Neuronal stem cell (in vitro differentiated cells): ENCODE measurements around the gene NFIB.

Experiments used
- DNase-seq: peaks from one replicate; pipeline ENCODE4 v3.0.0-alpha.2; 2013; ENCODE audit warnings: low spot score
- H2AFZ ChIP-seq: one replicate; pipeline ENCODE4 v1.6.1; 2013; ENCODE audit warnings: mild to moderate bottlenecking, low read length, inconsistent platforms
- H2AK5ac ChIP-seq: 2 replicates; pipeline ENCODE4 v1.6.1; 2013; ENCODE audit warnings: low read depth, mild to moderate bottlenecking, inconsistent platforms, low read length, moderate library complexity, mixed read lengths
- H2BK120ac ChIP-seq: 2 replicates; pipeline ENCODE4 v1.6.1; 2013; ENCODE audit warnings: low read depth, mild to moderate bottlenecking, inconsistent platforms, low read length, moderate library complexity, mixed read lengths
- H2BK12ac ChIP-seq: one replicate; pipeline ENCODE4 v1.6.1; 2013; ENCODE audit warnings: low read length, inconsistent platforms
- H2BK15ac ChIP-seq: 2 replicates; pipeline ENCODE4 v1.6.1; 2013; ENCODE audit warnings: mild to moderate bottlenecking, low read length, inconsistent platforms, mixed read lengths
- H2BK5ac ChIP-seq: one replicate; pipeline ENCODE4 v1.6.1; 2013; ENCODE audit warnings: inconsistent platforms, mild to moderate bottlenecking, low read length, moderate library complexity
- H3K14ac ChIP-seq: one replicate; pipeline ENCODE4 v1.6.1; 2013; ENCODE audit warnings: low read length, inconsistent platforms
- H3K18ac ChIP-seq: 2 replicates; pipeline ENCODE4 v1.6.1; 2013; ENCODE audit warnings: low read length, inconsistent platforms
- H3K23ac ChIP-seq: 2 replicates; pipeline ENCODE4 v1.6.1; 2013; ENCODE audit warnings: low read depth, mild to moderate bottlenecking, mixed read lengths, low read length, inconsistent platforms; ENCODE audit not compliant: poor library complexity
- H3K27ac ChIP-seq: replicated peaks from 3 replicates; pipeline ENCODE4 v1.5.1; 2013; ENCODE audit warnings: low read length, inconsistent platforms
- H3K27me3 ChIP-seq, 3 experiments: 2 replicates each; pipeline ENCODE4 v1.6.1; 2013; ENCODE audit warnings: low read length in 3 of 3, mild to moderate bottlenecking in 2 of 3, inconsistent platforms in 1 of 3, low read depth in 1 of 3, mixed read lengths in 1 of 3, moderate library complexity in 1 of 3; ENCODE audit not compliant: control insufficient read depth in 3 of 3, insufficient read depth in 3 of 3
- H3K36me3 ChIP-seq, 2 donors: replicated peaks in 1 of 2; 2 replicates each; pipeline ENCODE4 v1.6.1; 2013; ENCODE audit warnings: low read length in 2 of 2; ENCODE audit not compliant: control insufficient read depth in 2 of 2, insufficient read depth in 2 of 2
- H3K4ac ChIP-seq: 2 replicates; pipeline ENCODE4 v1.6.1; 2013; ENCODE audit warnings: inconsistent platforms, mild to moderate bottlenecking, low read length, moderate library complexity
- H3K4me1 ChIP-seq, 2 donors: 1 replicate in 1 of 2; 2 replicates in 1 of 2; pipeline ENCODE4 v1.6.1; 2013; ENCODE audit warnings: low read length in 2 of 2, low read depth in 1 of 2; ENCODE audit not compliant: control insufficient read depth in 2 of 2, insufficient read depth in 1 of 2
- H3K4me2 ChIP-seq: one replicate; pipeline ENCODE4 v1.6.1; 2013; ENCODE audit warnings: mild to moderate bottlenecking, low read length, inconsistent platforms; ENCODE audit not compliant: insufficient read depth, poor library complexity, severe bottlenecking
- H3K4me3 ChIP-seq, 2 donors: 2 replicates each; pipeline ENCODE4 v1.5.1; 2013; ENCODE audit warnings: low read length in 2 of 2, mild to moderate bottlenecking in 2 of 2, inconsistent platforms in 1 of 2, moderate library complexity in 1 of 2
- H3K79me1 ChIP-seq: one replicate; pipeline ENCODE4 v1.6.1; 2013; ENCODE audit warnings: low read depth, mild to moderate bottlenecking, inconsistent platforms, low read length, moderate library complexity
- H3K9ac ChIP-seq: one replicate; pipeline ENCODE4 v1.6.1; 2013; ENCODE audit warnings: mild to moderate bottlenecking, low read depth, low read length, inconsistent platforms; ENCODE audit not compliant: poor library complexity
- H3K9me3 ChIP-seq, 2 donors: replicated peaks in 1 of 2; 2 replicates each; pipeline versions ENCODE3 to v1.6.1; 2013; ENCODE audit warnings: low read length in 2 of 2, mild to moderate bottlenecking in 2 of 2, inconsistent platforms in 1 of 2, low read depth in 1 of 2, mixed read lengths in 1 of 2, moderate library complexity in 1 of 2; ENCODE audit not compliant: control insufficient read depth in 2 of 2, insufficient read depth in 1 of 2
- H4K8ac ChIP-seq: one replicate; pipeline ENCODE4 v1.6.1; 2013; ENCODE audit warnings: low read depth, mild to moderate bottlenecking, inconsistent platforms, low read length, moderate library complexity
- H4K91ac ChIP-seq: one replicate; pipeline ENCODE4 v1.6.1; 2013; ENCODE audit warnings: low read length, low read depth, mild to moderate bottlenecking, inconsistent platforms; ENCODE audit not compliant: poor library complexity
- WGBS, 2 donors: extraction: QIAGEN DNeasy Blood & Tissue Kit; methylation state at CpG; one replicate each; pipeline ENCODE4 v1.1.7; 2013; ENCODE audit warnings: missing lambda C conversion rate in 2 of 2, mixed read lengths in 1 of 2; ENCODE audit not compliant: insufficient read length in 2 of 2, insufficient replicate concordance in 1 of 2; ENCODE audit errors: extremely low coverage in 2 of 2; 5-methylcytosine and 5-hydroxymethylcytosine counted together

Gene NFIB

DNA sequence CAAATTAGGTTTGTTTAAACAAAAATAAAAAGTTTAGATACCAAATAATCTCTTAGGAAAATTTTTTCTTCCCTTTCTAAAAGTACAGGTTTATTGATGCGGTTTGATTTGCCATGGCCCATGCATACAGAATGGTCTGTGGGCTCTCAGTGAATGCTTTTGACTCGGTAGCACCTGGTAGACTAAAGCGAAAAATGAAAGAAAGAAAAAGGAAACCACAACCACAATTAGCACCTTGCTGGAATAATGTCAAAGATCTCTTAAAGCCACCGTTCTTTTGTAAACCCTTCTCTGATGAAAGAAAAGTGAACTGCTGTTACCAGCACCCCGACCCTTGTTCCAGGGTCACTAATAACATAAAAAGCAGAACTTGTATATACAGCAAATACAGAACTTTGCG, 157.9 kb downstream of the NFIB start:
- no peak overlapping the region for H3K4me2 ChIP-seq
- DNase-seq = no peak

GRCh38 chr9:14155237-14155636, 158.7 kb downstream of the NFIB start:
- Histone ChIP-seq H2BK5ac (no peak overlapping the region), H3K36me3 (no peaks in the 10 kb centered on the region), H3K23ac (no peak overlapping the region), H3K4me1 (peaks cover 0 to 4% of the 10 kb centered on the region in 2 donors), H3K79me1 (no peaks in the 10 kb centered on the region), H3K18ac (no peak overlapping the region), H3K9ac (no peak overlapping the region), H3K4me3 (no peak overlapping the region), H3K9me3 (no peaks in the 10 kb centered on the region), H3K4ac (no peak overlapping the region), H3K27me3 (no peaks in the 10 kb centered on the region), H3K14ac (no peak overlapping the region), H3K4me2 (no peak overlapping the region), H2BK12ac (no peak overlapping the region), H3K27ac (no peak overlapping the region), H2AFZ (no peak overlapping the region), H2BK120ac (no peak overlapping the region), H4K91ac (no peak overlapping the region), H2BK15ac (no peak overlapping the region), H4K8ac (no peak overlapping the region), H2AK5ac (no peak overlapping the region)
- no peak for DNase-seq
- no CpG with 5 or more reads among the region's 1 CpG for WGBS, 2 donors

More for the DNA sequence above, 157.9 kb downstream of the NFIB start:
- H3K36me3 ChIP-seq = no peaks in the 10 kb centered on the region
- no peak overlapping the region for H2BK120ac ChIP-seq
- no peak overlapping the region for H2AK5ac ChIP-seq
- no peak overlapping the region for H3K18ac ChIP-seq
- no peaks in the 10 kb centered on the region for H3K79me1 ChIP-seq
- no peak overlapping the region for H4K8ac ChIP-seq
- H2AFZ ChIP-seq = no peak overlapping the region
- peaks cover 0 to 4% of the 10 kb centered on the region in 2 donors for H3K4me1 ChIP-seq
- no peak overlapping the region for H2BK5ac ChIP-seq
- no peak overlapping the region for H2BK15ac ChIP-seq
- H2BK12ac ChIP-seq = no peak overlapping the region
- no peaks in the 10 kb centered on the region for H3K27me3 ChIP-seq
- no peak overlapping the region for H3K14ac ChIP-seq
- H3K23ac ChIP-seq = no peak overlapping the region
- no peak overlapping the region for H3K27ac ChIP-seq
- no CpG with 5 or more reads among the region's 6 CpGs for WGBS, 2 donors
- no peak overlapping the region for H4K91ac ChIP-seq
- no peak overlapping the region for H3K4ac ChIP-seq
- H3K4me3 ChIP-seq = no peak overlapping the region
- no peak overlapping the region for H3K9ac ChIP-seq
- H3K9me3 ChIP-seq = no peaks in the 10 kb centered on the region

- no peaks in the 10 kb centered on the region for H3K27me3 ChIP-seq
- WGBS, 2 donors = no CpG with 5 or more reads among the region's 3 CpGs
- H3K23ac ChIP-seq = no peak overlapping the region
- H3K36me3 ChIP-seq = no peaks in the 10 kb centered on the region
- no peak overlapping the region for H2BK5ac ChIP-seq
- H3K18ac ChIP-seq = no peak overlapping the region
- no peak overlapping the region for H3K4ac ChIP-seq
- H2AK5ac ChIP-seq = no peak overlapping the region
- H3K27ac ChIP-seq = no peak overlapping the region
- H4K8ac ChIP-seq = no peak overlapping the region
- no peak overlapping the region for H2BK15ac ChIP-seq
- no peak overlapping the region for H3K4me2 ChIP-seq
- H3K14ac ChIP-seq = no peak overlapping the region
- H2BK12ac ChIP-seq = no peak overlapping the region
- H3K9me3 ChIP-seq = no peaks in the 10 kb centered on the region
- H3K9ac ChIP-seq = no peak overlapping the region
- peaks cover 0 to 2% of the 10 kb centered on the region in 2 donors for H3K4me1 ChIP-seq
- DNase-seq = no peak
- H4K91ac ChIP-seq = no peak overlapping the region
- H2AFZ ChIP-seq = no peak overlapping the region
- no peak overlapping the region for H3K4me3 ChIP-seq
- no peak overlapping the region for H2BK120ac ChIP-seq
- no peaks in the 10 kb centered on the region for H3K79me1 ChIP-seq
Observed at GRCh38 chr9:14153310-14153720, 160.6 kb downstream of the NFIB start.

GRCh38 chr9:14151451-14151850, 162.5 kb downstream of the NFIB start:
- Histone ChIP-seq H3K4ac (no peak overlapping the region), H2AK5ac (no peak overlapping the region), H3K27ac (no peak overlapping the region), H3K36me3 (no peaks in the 10 kb centered on the region), H2BK12ac (no peak overlapping the region), H3K23ac (no peak overlapping the region), H3K4me1 (no peaks in the 10 kb centered on the region), H3K9me3 (no peaks in the 10 kb centered on the region), H2AFZ (no peak overlapping the region), H2BK120ac (no peak overlapping the region), H3K9ac (no peak overlapping the region), H3K27me3 (no peaks in the 10 kb centered on the region), H4K8ac (no peak overlapping the region), H2BK5ac (no peak overlapping the region), H4K91ac (no peak overlapping the region), H3K14ac (no peak overlapping the region), H3K18ac (no peak overlapping the region), H3K4me2 (no peak overlapping the region), H3K79me1 (no peaks in the 10 kb centered on the region), H3K4me3 (no peak overlapping the region), H2BK15ac (no peak overlapping the region)
- no peak for DNase-seq
- no CpG with 5 or more reads among the region's 3 CpGs for WGBS, 2 donors
